Sigmoid colon (tissue), 7 donors: ENCODE results near the gene ALPI. TPM values are rescaled to one million over a fixed set of nuclear protein-coding genes. Genes with fewer than 3 reads are reported as not detected.

Source experiments
- DNase-seq: peaks from one replicate; pipeline ENCODE4 v3.0.0-alpha.2; 2019
- H3K27ac ChIP-seq, 4 donors: fragments of 200-600 bp; sonication (generic); one replicate each; pipeline ENCODE4 v1.5.1; 2016 to 2019; ENCODE audit warnings: mild to moderate bottlenecking in 1 of 4
- H3K27me3 ChIP-seq, 3 donors: fragments of 200-600 bp; sonication (generic); one replicate each; pipeline ENCODE4 v1.5.1; 2019; ENCODE audit warnings: mild to moderate bottlenecking in 1 of 3
- H3K36me3 ChIP-seq, 4 donors: fragments of 200-600 bp; sonication (generic); one replicate each; pipeline ENCODE4 v1.5.1; 2016 to 2019
- H3K4me1 ChIP-seq, 4 donors: fragments of 200-600 bp; sonication (generic); one replicate each; pipeline ENCODE4 v1.5.1; 2017 to 2019
- H3K4me3 ChIP-seq, 4 donors: fragments of 200-600 bp; sonication (generic); one replicate each; pipeline ENCODE4 v1.5.1; 2017 to 2019; ENCODE audit warnings: mild to moderate bottlenecking in 2 of 4, moderate library complexity in 1 of 4
- H3K9me3 ChIP-seq, 4 donors: fragments of 200-600 bp in 3 of 4; sonication (generic) in 3 of 4; one replicate each; pipeline versions ENCODE4 v1.5.1 to v1.6.1; 2013 to 2019
- EP300 ChIP-seq, 4 donors: sonication (generic); formaldehyde crosslinking; IDR thresholded peaks; one replicate each; pipeline ENCODE4 v1.6.1; 2017; ENCODE audit warnings: antibody characterized with exemption in 4 of 4
- POLR2A ChIP-seq, 2 donors: fragments of 450-650 bp; IDR thresholded peaks; one replicate each; pipeline ENCODE4 v1.6.1; 2016; ENCODE audit warnings: antibody characterized with exemption in 2 of 2, mild to moderate bottlenecking in 2 of 2, moderate library complexity in 2 of 2
- POLR2AphosphoS5 ChIP-seq, 4 donors: sonication (generic); formaldehyde crosslinking; IDR thresholded peaks; one replicate each; pipeline ENCODE4 v1.6.1; 2017; ENCODE audit warnings: antibody characterized with exemption in 4 of 4
- WGBS, 2 donors: extraction: QIAGEN DNeasy Blood & Tissue Kit; methylation state at CpG; one replicate each; pipeline ENCODE4 v1.1.7; 2013; 5-methylcytosine and 5-hydroxymethylcytosine counted together
- intact Hi-C: fragments of 100-400 bp; cut with DNase I; formaldehyde crosslinking; loops from one replicate; pipeline ENCODE4 v1.15.1; 2023
- polyA plus RNA-seq, 3 donors: library from polyadenylated mRNA; stranded (reverse); fragments of 200-250 nt; gene quantifications; one replicate each; pipeline ENCODE4 v1.2.3, GENCODE V29; 2013
- total RNA-seq, 4 donors: library from RNA; depleted of rRNA; stranded (reverse); fragments of >200 nt; gene quantifications; one replicate each; pipeline ENCODE4 v1.1.0, GENCODE V29; 2016
- TF ChIP-seq, protein P1 (sequence below), 4 experiments: fragments of 450-650 bp in 3 of 4; fragments of 200-600 bp in 1 of 4; IDR thresholded peaks; one replicate each; pipeline ENCODE4 v1.5.1; 2016 to 2019; ENCODE audit warnings: antibody characterized with exemption in 4 of 4, mild to moderate bottlenecking in 3 of 4, moderate library complexity in 2 of 4
- donor health status: healthy with polysubstance abuse.
- donor health status: Bipolar disorder and iron deficiency.
- donor health status: healthy.

ALPI gene
- total and polyA plus RNA-seq, 7 donors = 5.3 to 10.2 (median 7.2) TPM; not detected in 4

DNA sequence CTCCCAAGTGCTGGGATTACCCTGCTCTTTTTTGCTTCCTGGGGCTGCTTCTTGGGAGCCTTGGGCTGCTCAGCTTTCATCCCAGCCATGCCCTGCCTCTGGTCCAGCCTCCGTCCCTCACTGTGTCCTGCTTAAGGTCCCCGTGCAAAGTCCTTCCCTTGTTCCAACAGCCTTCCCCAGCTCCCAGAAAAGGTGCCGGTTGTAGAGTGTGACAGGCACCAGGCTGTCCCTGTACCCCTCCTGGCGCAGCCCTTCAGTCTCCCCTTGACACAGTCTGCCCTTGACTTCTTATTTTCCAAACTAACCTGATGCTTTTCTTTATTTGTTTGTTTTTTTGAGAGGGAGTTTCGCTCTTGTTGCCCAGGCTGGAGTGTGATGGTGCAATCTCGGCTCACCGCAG is 20.1 kb upstream of the ALPI start:
- TF ChIP-seq POLR2A (IDR thresholded peaks at IDR 0.05) (no peak), EP300 (IDR thresholded peaks at IDR 0.05) (no peak)
- TF ChIP-seq, protein P1, sequence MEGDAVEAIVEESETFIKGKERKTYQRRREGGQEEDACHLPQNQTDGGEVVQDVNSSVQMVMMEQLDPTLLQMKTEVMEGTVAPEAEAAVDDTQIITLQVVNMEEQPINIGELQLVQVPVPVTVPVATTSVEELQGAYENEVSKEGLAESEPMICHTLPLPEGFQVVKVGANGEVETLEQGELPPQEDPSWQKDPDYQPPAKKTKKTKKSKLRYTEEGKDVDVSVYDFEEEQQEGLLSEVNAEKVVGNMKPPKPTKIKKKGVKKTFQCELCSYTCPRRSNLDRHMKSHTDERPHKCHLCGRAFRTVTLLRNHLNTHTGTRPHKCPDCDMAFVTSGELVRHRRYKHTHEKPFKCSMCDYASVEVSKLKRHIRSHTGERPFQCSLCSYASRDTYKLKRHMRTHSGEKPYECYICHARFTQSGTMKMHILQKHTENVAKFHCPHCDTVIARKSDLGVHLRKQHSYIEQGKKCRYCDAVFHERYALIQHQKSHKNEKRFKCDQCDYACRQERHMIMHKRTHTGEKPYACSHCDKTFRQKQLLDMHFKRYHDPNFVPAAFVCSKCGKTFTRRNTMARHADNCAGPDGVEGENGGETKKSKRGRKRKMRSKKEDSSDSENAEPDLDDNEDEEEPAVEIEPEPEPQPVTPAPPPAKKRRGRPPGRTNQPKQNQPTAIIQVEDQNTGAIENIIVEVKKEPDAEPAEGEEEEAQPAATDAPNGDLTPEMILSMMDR (IDR thresholded peaks at IDR 0.05) = no peak
- WGBS, 2 donors = 81 to 90% methylated on average over 7 of the region's 7 CpGs

DNA sequence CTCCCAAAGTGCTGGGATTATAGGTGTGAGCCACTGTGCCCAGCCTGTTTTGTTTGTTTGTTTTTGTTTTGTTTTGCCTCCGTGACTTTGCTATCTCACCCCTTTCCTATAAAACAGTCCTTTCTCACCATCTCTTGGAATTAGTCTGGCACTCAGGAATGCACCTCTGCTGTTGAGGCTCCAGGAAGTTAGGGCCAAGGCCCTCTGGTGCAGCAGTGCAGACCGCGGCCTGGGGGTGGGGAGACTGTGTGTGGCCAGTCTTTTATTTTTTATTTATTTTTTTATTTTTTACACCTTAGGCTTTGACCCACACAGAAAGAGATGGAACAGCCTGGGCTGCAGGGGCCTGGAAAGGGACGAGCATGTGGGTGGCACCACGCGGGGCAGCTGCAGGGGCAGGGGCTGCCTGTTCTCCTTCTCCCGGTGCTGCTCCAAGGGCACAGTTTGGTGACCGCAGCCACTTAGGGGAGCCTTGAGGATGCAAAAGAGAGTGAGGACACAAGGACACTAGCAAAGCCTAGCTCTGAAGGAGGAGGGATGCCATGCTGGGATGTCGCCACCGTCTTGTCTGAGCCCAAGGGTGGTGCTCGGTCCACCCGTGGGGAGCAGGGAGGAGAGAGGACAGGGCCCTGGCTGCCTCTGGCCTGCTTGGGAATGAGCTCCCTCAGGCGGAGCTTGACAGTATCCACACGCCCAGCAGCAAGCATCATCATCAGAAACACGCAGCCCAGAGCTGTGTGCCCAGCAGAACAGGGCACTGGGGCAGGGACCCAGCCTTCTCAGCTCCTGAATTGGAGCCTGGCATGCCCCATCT is 19.4 kb upstream of the ALPI start:
- intact Hi-C loops = loop anchor here (5.0 kb wide), 1 partner anchor 529 kb away; no protein-coding TSS in a partner anchor
- Histone ChIP-seq H3K4me3 (no peak overlapping the region), H3K27me3 (no peaks in the 10 kb centered on the region), H3K4me1 (peaks cover 0 to 3% (median 0%) of the 10 kb centered on the region in 4 donors), H3K9me3 (no peaks in the 10 kb centered on the region), H3K27ac (no peak overlapping the region), H3K36me3 (no peaks in the 10 kb centered on the region)
- TF ChIP-seq, protein P1 (IDR thresholded peaks at IDR 0.05) = no peak
- TF ChIP-seq EP300 (IDR thresholded peaks at IDR 0.05) (no peak), POLR2AphosphoS5 (IDR thresholded peaks at IDR 0.05) (no peak), POLR2A (IDR thresholded peaks at IDR 0.05) (no peak)
- no peak for DNase-seq
- WGBS, 2 donors = 88 to 90% methylated on average over 15 of the region's 15 CpGs

More for the DNA sequence above, 20.1 kb upstream of the ALPI start:
- H3K27ac ChIP-seq = no peak overlapping the region
- no peak for DNase-seq
- peaks cover 0 to 3% (median 0%) of the 10 kb centered on the region in 4 donors for H3K4me1 ChIP-seq
- H3K27me3 ChIP-seq = no peaks in the 10 kb centered on the region
- H3K9me3 ChIP-seq = no peaks in the 10 kb centered on the region
- intact Hi-C loops = loop anchor here (5.0 kb wide), 1 partner anchor 529 kb away; no protein-coding TSS in a partner anchor
- H3K36me3 ChIP-seq = no peaks in the 10 kb centered on the region
- H3K4me3 ChIP-seq = no peak overlapping the region

DNA sequence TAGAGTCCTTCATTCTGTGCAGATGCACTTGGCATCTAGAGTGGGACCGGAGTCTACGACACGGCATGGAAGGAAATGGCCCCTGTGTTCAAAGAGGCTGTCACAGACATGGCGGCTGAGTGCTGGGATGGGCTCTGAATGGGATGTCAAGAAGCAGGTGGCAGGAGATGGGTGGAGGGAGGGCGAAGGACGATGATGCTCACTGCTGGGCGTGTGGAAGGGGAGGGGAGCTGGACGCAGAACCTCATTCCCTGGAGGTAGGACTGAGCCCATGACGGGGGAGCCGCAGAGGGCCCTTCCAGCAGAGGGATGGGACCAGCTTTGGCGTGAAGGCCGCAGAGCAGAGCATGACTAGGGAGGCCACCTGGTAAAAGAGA is 18.8 kb upstream of the ALPI start:
- H3K9me3 ChIP-seq = no peaks in the 10 kb centered on the region
- no peak for DNase-seq
- TF ChIP-seq POLR2AphosphoS5 (IDR thresholded peaks at IDR 0.05) (no peak), POLR2A (IDR thresholded peaks at IDR 0.05) (no peak), EP300 (IDR thresholded peaks at IDR 0.05) (no peak)
- TF ChIP-seq, protein P1 (IDR thresholded peaks at IDR 0.05) = no peak
- intact Hi-C loops = loop anchor here (5.0 kb wide), 1 partner anchor 530 kb away; no protein-coding TSS in a partner anchor
- H3K36me3 ChIP-seq = no peaks in the 10 kb centered on the region
- H3K27ac ChIP-seq = no peak overlapping the region
- 81 to 89% methylated on average over 12 of the region's 12 CpGs for WGBS, 2 donors
- H3K4me1 ChIP-seq = peaks cover 0 to 3% (median 0%) of the 10 kb centered on the region in 4 donors
- no peaks in the 10 kb centered on the region for H3K27me3 ChIP-seq
- no peak overlapping the region for H3K4me3 ChIP-seq

DNA sequence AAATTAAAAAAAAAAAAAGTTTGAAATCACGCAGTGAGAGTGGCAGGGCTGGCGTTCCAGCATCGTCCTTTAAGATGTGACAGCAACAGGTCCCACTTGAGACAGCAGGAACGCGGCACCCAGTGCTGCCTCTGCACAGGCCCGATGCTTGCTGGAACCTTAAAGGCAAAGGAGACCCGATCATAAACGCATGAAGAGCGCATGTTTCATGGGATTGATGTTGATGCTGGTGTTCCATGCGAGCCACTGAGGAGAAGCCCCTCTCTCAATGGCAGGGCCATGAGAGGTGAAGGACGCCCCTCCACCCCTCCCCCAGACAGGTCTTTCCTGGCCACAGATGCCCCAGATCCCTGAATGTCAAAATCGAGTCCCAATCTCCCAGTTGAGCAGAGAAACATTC is 17.9 kb upstream of the ALPI start:
- H3K9me3 ChIP-seq = no peaks in the 10 kb centered on the region
- H3K36me3 ChIP-seq = no peaks in the 10 kb centered on the region
- H3K4me1 ChIP-seq = peaks cover 0 to 3% (median 0%) of the 10 kb centered on the region in 4 donors
- WGBS, 2 donors = 82 to 88% methylated on average over 12 of the region's 12 CpGs
- TF ChIP-seq POLR2AphosphoS5 (IDR thresholded peaks at IDR 0.05) = no peak
- TF ChIP-seq, protein P1 (IDR thresholded peaks at IDR 0.05) = no peak
- TF ChIP-seq EP300 (IDR thresholded peaks at IDR 0.05) = no peak
- TF ChIP-seq POLR2A (IDR thresholded peaks at IDR 0.05) = no peak
- no peak for DNase-seq
- no peak overlapping the region for H3K4me3 ChIP-seq
- intact Hi-C loops = loop anchor here (5.0 kb wide), 1 partner anchor 531 kb away; no protein-coding TSS in a partner anchor
- H3K27me3 ChIP-seq = no peaks in the 10 kb centered on the region
- no peak overlapping the region for H3K27ac ChIP-seq
